Left kidney (tissue), 2 donors: ENCODE data around the gene HSCB. TPM values are rescaled to one million over a fixed set of nuclear protein-coding genes. Genes with fewer than 3 reads are reported as not detected.
"Not testable (repeated sequence)": the region's sequence is repeated elsewhere in the genome, so short reads cannot be mapped to it uniquely, and the experiment has no call there.

ENCODE experiments used
- DNase-seq: peaks from one replicate; pipeline ENCODE4 v3.0.0-alpha.2; 2013
- polyA plus RNA-seq: library from polyadenylated mRNA; unstranded; fragments of 120-200 nt; gene quantifications from one replicate; pipeline ENCODE4 v1.2.1, GENCODE V29; 2013; ENCODE audit not compliant: insufficient read length

Gene HSCB
- polyA plus RNA-seq, 1 donor = 23.6 TPM

- no peak for DNase-seq
These were observed 5.3 kb upstream of the HSCB start for GRCh38 chr22:28736301-28737155.

- DNase-seq = no peak
These were observed 4.1 kb upstream of the HSCB start for GRCh38 chr22:28737701-28738100.

GRCh38 chr22:28738876-28739275, 3.0 kb upstream of the HSCB start:
- DNase-seq = not testable (repeated sequence)

GRCh38 chr22:28741200-28741784, 547 bp upstream of the HSCB start:
- DNase-seq = no peak

GRCh38 chr22:28742562-28742962, 723 bp downstream of the HSCB start:
- no peak for DNase-seq

GRCh38 chr22:28743852-28744251, 2.0 kb downstream of the HSCB start:
- no peak for DNase-seq

GRCh38 chr22:28750471-28750881, 8.6 kb downstream of the HSCB start:
- DNase-seq = peak; percentile 32

GRCh38 chr22:28754512-28754911, 12.7 kb downstream of the HSCB start:
- not testable (repeated sequence) for DNase-seq

- DNase-seq = no peak
These were observed 18.2 kb downstream of the HSCB start for GRCh38 chr22:28759861-28760560.

- no peak for DNase-seq
These were observed 19.6 kb downstream of the HSCB start for GRCh38 chr22:28761449-28761755.

- DNase-seq = not testable (repeated sequence)
These were observed 20.2 kb downstream of the HSCB start for GRCh38 chr22:28762000-28762399.

- DNase-seq = no peak
These were observed 24.8 kb downstream of the HSCB start for GRCh38 chr22:28766628-28767027.

GRCh38 chr22:28768701-28769393, 27.0 kb downstream of the HSCB start:
- DNase-seq = no peak

- DNase-seq = no peak
These were observed 27.7 kb downstream of the HSCB start for GRCh38 chr22:28769394-28770085.

GRCh38 chr22:28771195-28771791, 29.5 kb downstream of the HSCB start:
- DNase-seq = no peak

GRCh38 chr22:28772633-28773460, 31.0 kb downstream of the HSCB start, which contains the start of gene CCDC117:
Gene CCDC117, plus strand, starts transcription at chr22:28772695. Its CDS starts 155 bp downstream, at chr22:28772850.
- peak; percentile 96 for DNase-seq

- no peak for DNase-seq
These were observed 31.6 kb downstream of the HSCB start for GRCh38 chr22:28773461-28773867.

- DNase-seq = no peak
These were observed 32.5 kb downstream of the HSCB start for GRCh38 chr22:28774378-28774777.

- no peak for DNase-seq
These were observed 38.0 kb downstream of the HSCB start for GRCh38 chr22:28779833-28780232.

GRCh38 chr22:28780296-28780695, 38.5 kb downstream of the HSCB start:
- no peak for DNase-seq
